Stomach (tissue), 9 donors: ENCODE measurements around the gene TRIM41. TPM values are rescaled to one million over a fixed set of nuclear protein-coding genes. Genes with fewer than 3 reads are reported as not detected.

Source experiments
- DNase-seq, 2 donors: peaks; one replicate each; pipeline versions ENCODE4 v3.0.0 to v3.0.0-alpha.2; 2013 to 2019
- H3K27ac ChIP-seq, 5 donors: fragments of 200-600 bp in 4 of 5; sonication (generic) in 4 of 5; one replicate each; pipeline ENCODE4 v1.5.1; 2013 to 2019; ENCODE audit warnings: mild to moderate bottlenecking in 1 of 5, moderate library complexity in 1 of 5
- H3K27me3 ChIP-seq, 3 donors: fragments of 200-600 bp; sonication (generic); one replicate each; pipeline ENCODE4 v1.5.1; 2017 to 2019; ENCODE audit warnings: mixed run types in 1 of 3
- H3K36me3 ChIP-seq, 4 donors: fragments of 200-600 bp; sonication (generic); 1 replicate in 3 of 4; 2 replicates in 1 of 4; pipeline ENCODE4 v1.5.1; 2016 to 2019
- H3K4me1 ChIP-seq, 4 donors: fragments of 200-600 bp; sonication (generic); one replicate each; pipeline ENCODE4 v1.5.1; 2016 to 2019
- H3K4me3 ChIP-seq, 4 donors: fragments of 200-600 bp; sonication (generic) in 3 of 4; one replicate each; pipeline ENCODE4 v1.5.1; 2016 to 2019; ENCODE audit warnings: mild to moderate bottlenecking in 1 of 4
- H3K9me3 ChIP-seq, 4 donors: fragments of 200-600 bp; sonication (generic); one replicate each; pipeline ENCODE4 v1.5.1; 2016 to 2019
- EP300 ChIP-seq: sonication (generic); formaldehyde crosslinking; IDR thresholded peaks from one replicate; pipeline ENCODE4 v1.6.1; 2017; ENCODE audit warnings: antibody characterized with exemption
- POLR2A ChIP-seq, 4 donors: fragments of 450-650 bp; IDR thresholded peaks; one replicate each; pipeline ENCODE4 v1.6.1; 2016; ENCODE audit warnings: antibody characterized with exemption in 4 of 4, control low read depth in 2 of 4, mild to moderate bottlenecking in 1 of 4, moderate library complexity in 1 of 4
- POLR2AphosphoS5 ChIP-seq, 3 donors: sonication (generic); formaldehyde crosslinking; IDR thresholded peaks; one replicate each; pipeline ENCODE4 v1.6.1; 2016; ENCODE audit warnings: antibody characterized with exemption in 3 of 3
- WGBS, 5 donors: extraction: QIAGEN DNeasy Blood & Tissue Kit in 3 of 5; methylation state at CpG; one replicate each; pipeline versions ENCODE4 v1.1.5 to v1.1.7; 2013 to 2018; 5-methylcytosine and 5-hydroxymethylcytosine counted together
- intact Hi-C: fragments of 100-400 bp; cut with DNase I; formaldehyde crosslinking; loops from one replicate; pipeline ENCODE4 v1.15.1; 2023; ENCODE audit warnings: low total_unique reads
- polyA plus RNA-seq, 3 donors: library from polyadenylated mRNA; stranded (reverse); fragments of 200-250 nt; gene quantifications; one replicate each; pipeline ENCODE4 v1.2.3, GENCODE V29; 2013
- total RNA-seq, 5 donors: library from RNA; depleted of rRNA; stranded (reverse); fragments of >200 nt; gene quantifications; one replicate each; pipeline versions ENCODE4 v1.1.0 to v1.2.3, GENCODE V29; 2014 to 2016
- TF ChIP-seq, protein P1 (sequence below), 7 experiments: fragments of 450-650 bp in 4 of 7; fragments of 200-600 bp in 3 of 7; sonication (generic) in 3 of 7; IDR thresholded peaks; one replicate each; pipeline ENCODE4 v1.5.1; 2016 to 2019; ENCODE audit warnings: antibody characterized with exemption in 7 of 7, control low read depth in 2 of 7, mild to moderate bottlenecking in 1 of 7
- donor health status: healthy with polysubstance abuse.
- donor health status: Bipolar disorder and iron deficiency.
- donor health status: healthy.

TRIM41 gene
- total and polyA plus RNA-seq, 8 donors, result 2.3 to 70.4 (median 16.0) TPM

GRCh38 chr5:181221105-181221791 lies 1.8 kb upstream of the TRIM41 start:
- Histone ChIP-seq H3K27me3 (no peaks in the 10 kb centered on the region), H3K4me1 (peaks cover 21 to 68% (median 54%) of the 10 kb centered on the region in 4 donors), H3K4me3 (peak overlapping the region in 3 of 4 donors; percentile 90 to 94 (median 93)), H3K27ac (peak overlapping the region; percentile 26 to 98 (median 96)), H3K36me3 (no peaks in the 10 kb centered on the region), H3K9me3 (no peaks in the 10 kb centered on the region)
- TF ChIP-seq, protein P1, sequence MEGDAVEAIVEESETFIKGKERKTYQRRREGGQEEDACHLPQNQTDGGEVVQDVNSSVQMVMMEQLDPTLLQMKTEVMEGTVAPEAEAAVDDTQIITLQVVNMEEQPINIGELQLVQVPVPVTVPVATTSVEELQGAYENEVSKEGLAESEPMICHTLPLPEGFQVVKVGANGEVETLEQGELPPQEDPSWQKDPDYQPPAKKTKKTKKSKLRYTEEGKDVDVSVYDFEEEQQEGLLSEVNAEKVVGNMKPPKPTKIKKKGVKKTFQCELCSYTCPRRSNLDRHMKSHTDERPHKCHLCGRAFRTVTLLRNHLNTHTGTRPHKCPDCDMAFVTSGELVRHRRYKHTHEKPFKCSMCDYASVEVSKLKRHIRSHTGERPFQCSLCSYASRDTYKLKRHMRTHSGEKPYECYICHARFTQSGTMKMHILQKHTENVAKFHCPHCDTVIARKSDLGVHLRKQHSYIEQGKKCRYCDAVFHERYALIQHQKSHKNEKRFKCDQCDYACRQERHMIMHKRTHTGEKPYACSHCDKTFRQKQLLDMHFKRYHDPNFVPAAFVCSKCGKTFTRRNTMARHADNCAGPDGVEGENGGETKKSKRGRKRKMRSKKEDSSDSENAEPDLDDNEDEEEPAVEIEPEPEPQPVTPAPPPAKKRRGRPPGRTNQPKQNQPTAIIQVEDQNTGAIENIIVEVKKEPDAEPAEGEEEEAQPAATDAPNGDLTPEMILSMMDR (IDR thresholded peaks at IDR 0.05), result no peak
- TF ChIP-seq EP300 (no peak), POLR2A (IDR thresholded peaks at IDR 0.05) (no peak), POLR2AphosphoS5 (IDR thresholded peaks at IDR 0.05) (no peak)
- 43 to 60% (median 53%) methylated on average over 24 to 27 of the region's 27 CpGs for WGBS, 5 donors
- intact Hi-C loops, result no loop called here
- no peak for DNase-seq

GRCh38 chr5:181221792-181222629 lies 1.1 kb upstream of the TRIM41 start:
- intact Hi-C loops, result no loop called here
- Histone ChIP-seq H3K27me3 (no peaks in the 10 kb centered on the region), H3K4me3 (peak overlapping the region; percentile 68 to 94 (median 92)), H3K36me3 (peaks cover 3 to 6% (median 4%) of the 10 kb centered on the region in 4 donors), H3K4me1 (peaks cover 17 to 63% (median 49%) of the 10 kb centered on the region in 4 donors), H3K27ac (peak overlapping the region; percentile 88 to 98 (median 96)), H3K9me3 (no peaks in the 10 kb centered on the region)
- DNase-seq, result peak; percentile 96 to 97
- 3 to 8% (median 4%) methylated on average over 37 to 50 of the region's 50 CpGs for WGBS, 5 donors
- TF ChIP-seq POLR2A (IDR thresholded peaks at IDR 0.05) (no peak), POLR2AphosphoS5 (IDR thresholded peaks at IDR 0.05) (peak; percentile 38 to 87 (median 67))

DNA sequence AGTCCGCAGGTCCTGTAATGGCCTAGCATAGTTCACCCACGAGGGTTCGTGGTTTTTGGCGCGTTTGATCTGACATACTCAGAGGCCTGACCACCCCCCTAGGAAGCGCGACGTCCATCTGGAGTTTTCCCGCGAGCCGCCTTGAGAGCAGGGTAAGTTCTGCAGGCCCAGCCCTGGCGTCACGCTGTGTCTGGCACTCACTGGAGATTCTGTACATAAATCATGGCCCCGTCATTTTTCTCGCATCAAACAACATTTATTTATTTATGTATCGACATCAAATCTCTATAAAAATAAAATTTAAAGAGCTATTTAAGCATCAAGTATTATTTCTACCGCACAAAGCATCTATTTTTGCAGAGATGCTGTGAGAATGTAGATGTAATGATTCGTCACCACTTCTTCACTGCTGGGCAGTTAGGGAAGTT lies 437 bp upstream of the TRIM41 start:
- WGBS, 5 donors, result 0 to 1% (median 1%) methylated on average over 17 to 18 of the region's 18 CpGs
- no peaks in the 10 kb centered on the region for H3K27me3 ChIP-seq
- no peak for TF ChIP-seq POLR2AphosphoS5 (IDR thresholded peaks at IDR 0.05)
- TF ChIP-seq, protein P1 (IDR thresholded peaks at IDR 0.05), result peak in 2 of 7 experiments; percentile 1 to 34
- no peak for TF ChIP-seq EP300
- no peak for TF ChIP-seq POLR2A (IDR thresholded peaks at IDR 0.05)
- H3K9me3 ChIP-seq, result no peaks in the 10 kb centered on the region
- peak overlapping the region; percentile 88 to 98 (median 96) for H3K27ac ChIP-seq
- peaks cover 13 to 57% (median 43%) of the 10 kb centered on the region in 4 donors for H3K4me1 ChIP-seq
- H3K36me3 ChIP-seq, result peaks cover 9 to 13% (median 10%) of the 10 kb centered on the region in 4 donors
- intact Hi-C loops, result no loop called here
- H3K4me3 ChIP-seq, result peak overlapping the region; percentile 68 to 94 (median 92)
- DNase-seq, result no peak

- Histone ChIP-seq H3K9me3 (no peaks in the 10 kb centered on the region), H3K27ac (peak overlapping the region; percentile 88 to 98 (median 96)), H3K4me1 (peaks cover 10 to 45% (median 32%) of the 10 kb centered on the region in 4 donors), H3K27me3 (no peaks in the 10 kb centered on the region), H3K36me3 (peaks cover 10 to 18% (median 13%) of the 10 kb centered on the region in 4 donors), H3K4me3 (peak overlapping the region; percentile 68 to 94 (median 92))
- TF ChIP-seq POLR2AphosphoS5 (IDR thresholded peaks at IDR 0.05) (no peak), POLR2A (IDR thresholded peaks at IDR 0.05) (no peak), EP300 (no peak)
- TF ChIP-seq, protein P1 (IDR thresholded peaks at IDR 0.05), result no peak
- DNase-seq, result peak; percentile 34 to 91
- WGBS, 5 donors, result 1 to 2% (median 2%) methylated on average over 17 to 31 of the region's 31 CpGs
- intact Hi-C loops, result no loop called here
Observed at GRCh38 chr5:181223729-181224389, 778 bp downstream of the TRIM41 start.
